ENCODE results near the gene LRRC2.

GRCh38 chr3:46576879-46577278 lies 10.8 kb upstream of the LRRC2 start:
- no peak for TF ChIP-seq SPI1 (IDR thresholded peaks at IDR 0.05; ENCODE audit: low read depth, low read length)
- TF ChIP-seq POLR2AphosphoS5 (IDR thresholded peaks at IDR 0.05; ENCODE audit: low read depth, low read length), result no peak
- TF ChIP-seq POLR2A (IDR thresholded peaks at IDR 0.05; ENCODE audit: low read depth, low read length), result no peak
- no peak for TF ChIP-seq TAF1 (IDR thresholded peaks at IDR 0.05; ENCODE audit: low read depth, low read length)

Data from GM12891 (cell line).